ENCODE measurements around the gene PDE10A.
"Not testable (repeated sequence)": the region's sequence is repeated elsewhere in the genome, so short reads cannot be mapped to it uniquely, and the experiment has no call there.

The PDE10A gene

GRCh38 chr6:165519316-165519715, 143.7 kb downstream of the PDE10A start:
- no peak for DNase-seq

DNA sequence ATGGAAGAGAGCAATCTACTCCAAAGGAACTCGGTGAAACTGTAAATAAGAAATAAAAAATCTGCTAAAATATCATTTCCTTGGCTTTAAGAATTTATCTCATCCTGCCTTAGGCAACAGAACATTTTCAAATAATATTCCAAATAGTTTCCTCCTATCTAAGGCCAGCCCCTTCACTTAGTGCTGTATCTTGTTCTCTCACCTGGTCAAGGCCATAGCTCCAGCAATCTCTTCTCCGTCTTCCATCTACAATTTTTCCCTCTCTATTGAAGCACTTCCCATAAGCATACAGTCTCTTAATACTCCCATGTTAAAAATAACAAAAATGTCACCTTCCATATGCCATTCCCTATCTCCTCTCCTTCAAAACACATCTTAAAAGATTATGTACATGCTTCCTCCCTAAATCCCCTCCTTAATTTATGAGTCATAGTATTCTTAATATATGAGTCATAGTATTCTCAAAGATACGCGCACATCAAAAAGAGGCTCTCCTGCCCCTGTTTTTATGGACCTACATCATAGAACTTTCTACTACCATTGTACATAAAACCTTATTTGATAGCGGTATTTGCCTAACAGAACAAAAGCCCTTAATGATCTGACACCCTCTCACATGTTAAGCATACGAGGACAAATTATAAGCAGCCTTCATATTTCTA, 146.9 kb downstream of the PDE10A start:
- DNase-seq = no peak

DNA sequence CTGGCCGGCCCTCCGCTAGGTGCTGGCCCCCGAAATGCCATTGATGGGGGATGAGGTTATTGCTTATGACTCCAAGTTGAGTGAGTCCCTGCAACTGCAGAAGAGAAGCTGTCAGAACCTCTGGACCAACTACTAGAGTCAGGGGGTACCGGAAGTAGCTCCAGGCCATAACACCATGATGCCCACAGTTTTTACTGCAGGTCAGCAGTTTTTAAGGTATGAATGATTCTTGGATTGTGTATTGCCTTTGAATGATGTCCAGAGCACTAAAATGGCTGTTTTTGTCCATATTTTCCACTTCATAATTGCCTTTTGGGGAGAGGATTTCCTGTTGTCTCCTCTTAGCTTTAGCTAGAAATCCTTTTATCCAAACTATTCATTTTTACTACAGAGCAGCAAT, 148.4 kb downstream of the PDE10A start:
- DNase-seq = no peak

- no peak for DNase-seq
Measured at GRCh38 chr6:165511807-165512206, 151.2 kb downstream of the PDE10A start.

DNA sequence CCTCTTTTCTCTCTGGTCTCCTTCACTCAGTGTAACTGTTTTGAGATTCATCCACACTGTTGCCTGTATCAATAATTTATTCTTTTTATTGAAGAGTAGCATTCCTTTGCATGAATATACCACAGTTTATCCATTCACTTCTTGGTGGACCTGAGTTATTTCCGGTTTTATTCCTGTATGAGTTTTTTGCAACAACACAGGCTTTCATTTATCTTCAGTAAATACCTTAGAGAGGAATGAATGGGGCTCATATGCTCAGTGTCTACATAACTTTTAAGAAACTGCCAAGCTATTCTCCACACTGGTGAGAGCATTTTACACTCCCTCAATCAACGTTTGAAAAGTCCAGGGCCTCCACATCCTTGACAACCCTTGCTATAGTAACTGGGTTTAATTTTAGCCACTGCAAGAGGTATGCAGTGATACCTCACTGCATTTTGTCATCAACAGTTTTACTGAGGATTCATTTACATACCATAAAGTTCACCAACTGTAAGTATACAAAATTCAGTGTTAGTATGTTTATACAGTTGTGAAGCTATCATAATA, 154.6 kb downstream of the PDE10A start:
- DNase-seq = no peak

GRCh38 chr6:165506657-165507056, 156.4 kb downstream of the PDE10A start:
- DNase-seq = no peak

GRCh38 chr6:165500214-165500907, 162.7 kb downstream of the PDE10A start:
- not testable (repeated sequence) for DNase-seq

DNA sequence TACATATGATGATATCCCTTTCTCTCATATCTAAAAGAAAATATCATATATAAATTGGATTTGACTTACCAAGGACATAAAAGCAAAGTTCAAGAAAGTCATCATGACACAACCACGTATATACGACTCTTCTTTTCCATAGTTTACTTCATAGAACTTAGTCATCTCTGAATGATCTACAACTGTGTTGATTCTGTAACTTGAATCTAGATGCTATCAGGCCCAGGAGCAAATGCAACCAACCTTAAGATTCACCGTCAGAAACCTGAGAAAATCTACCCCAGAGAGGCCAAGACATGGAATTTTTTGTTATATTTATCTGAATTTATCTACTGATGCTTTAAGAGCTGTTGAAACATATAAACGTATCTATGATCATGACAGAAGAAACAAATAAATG, 165.6 kb downstream of the PDE10A start:
- DNase-seq = no peak

DNA sequence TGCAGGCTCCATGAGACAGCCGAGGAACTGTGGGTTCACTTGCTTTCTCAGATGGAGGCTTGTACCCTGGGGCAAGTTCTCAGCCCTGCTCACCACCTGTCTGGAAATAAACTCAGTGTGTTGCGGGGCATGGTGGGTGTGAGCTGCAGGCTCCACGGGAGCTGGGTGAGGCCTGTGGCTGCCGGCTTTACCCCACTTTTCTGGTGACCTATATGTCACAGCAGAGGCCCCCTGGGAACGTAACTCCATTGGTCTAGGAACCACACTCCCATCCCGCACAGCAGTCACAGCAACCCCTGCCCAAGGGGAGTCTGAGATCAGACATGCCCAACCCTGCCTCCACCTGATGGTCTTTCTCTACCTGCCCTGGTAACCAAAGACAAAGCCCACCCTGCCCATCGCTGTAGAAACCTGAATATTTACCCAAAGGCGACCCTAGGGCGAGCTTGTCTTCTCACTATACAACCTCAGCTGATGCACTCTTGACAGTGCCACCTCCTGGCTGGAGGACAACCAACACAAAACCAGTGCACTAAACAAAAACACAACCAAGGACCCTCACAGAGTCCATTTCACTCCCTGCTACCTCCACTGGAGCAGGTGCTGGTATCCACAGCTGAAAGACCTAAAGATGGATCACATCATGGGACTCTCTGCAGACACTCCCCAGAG, 174.3 kb downstream of the PDE10A start:
- DNase-seq = no peak

DNA sequence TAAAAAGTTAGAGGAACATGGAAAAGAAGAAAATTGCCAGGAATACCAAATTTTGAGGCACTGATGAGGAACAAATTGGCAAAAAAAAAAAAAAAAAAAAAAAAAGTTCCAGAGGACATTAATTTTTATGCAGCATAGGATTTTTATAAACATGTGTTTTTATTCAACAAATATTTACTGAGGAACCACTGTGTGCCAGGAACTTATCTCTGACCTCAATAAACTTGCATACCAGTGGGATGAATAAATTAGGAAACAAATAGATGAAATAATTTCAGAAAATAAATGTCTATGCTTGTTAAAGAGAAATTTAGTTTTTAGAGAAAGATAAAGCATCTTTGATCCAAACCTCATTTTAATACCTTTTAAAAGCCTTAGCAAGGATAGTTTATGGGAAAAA, 175.1 kb downstream of the PDE10A start:
- no peak for DNase-seq

- DNase-seq = no peak
Measured at GRCh38 chr6:165487347-165487746, 175.7 kb downstream of the PDE10A start.

- no peak for DNase-seq
Measured at GRCh38 chr6:165486183-165487137, 176.6 kb downstream of the PDE10A start.

DNA sequence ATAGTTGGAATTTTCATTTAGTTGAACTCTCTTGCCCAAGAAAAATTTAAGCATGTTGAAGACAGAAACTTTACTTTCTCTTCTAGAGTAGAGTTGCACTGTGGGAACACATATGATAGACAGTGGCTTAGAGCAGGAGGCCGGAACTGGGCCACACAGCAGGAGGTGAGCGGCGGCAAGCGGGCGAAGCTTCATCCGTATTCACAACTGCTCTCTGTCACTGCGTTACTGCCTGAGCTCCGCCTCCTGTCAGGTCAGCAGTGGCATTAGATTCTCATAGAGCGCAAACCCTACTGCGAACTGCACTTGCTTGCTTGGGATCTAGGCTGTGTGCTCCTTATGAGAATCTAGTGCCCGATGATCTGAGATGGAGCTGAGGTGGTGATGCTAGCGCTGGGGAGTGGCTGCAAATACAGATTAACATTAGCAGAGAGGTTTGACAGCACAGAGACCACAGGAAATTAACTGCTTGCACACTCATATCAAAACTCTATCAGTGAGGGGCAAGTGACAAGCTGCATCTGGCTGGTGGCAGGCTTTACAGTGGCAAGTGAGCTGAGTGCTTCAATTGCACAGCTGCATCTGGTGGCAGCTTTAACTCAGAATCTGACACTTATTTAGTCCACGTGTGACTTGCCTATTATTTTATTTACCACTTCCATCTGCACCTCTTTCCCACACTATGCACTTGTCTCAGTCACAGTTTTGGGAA, 178.7 kb downstream of the PDE10A start:
- DNase-seq = no peak

- no peak for DNase-seq
Measured at GRCh38 chr6:165481921-165482320, 181.1 kb downstream of the PDE10A start.

DNA sequence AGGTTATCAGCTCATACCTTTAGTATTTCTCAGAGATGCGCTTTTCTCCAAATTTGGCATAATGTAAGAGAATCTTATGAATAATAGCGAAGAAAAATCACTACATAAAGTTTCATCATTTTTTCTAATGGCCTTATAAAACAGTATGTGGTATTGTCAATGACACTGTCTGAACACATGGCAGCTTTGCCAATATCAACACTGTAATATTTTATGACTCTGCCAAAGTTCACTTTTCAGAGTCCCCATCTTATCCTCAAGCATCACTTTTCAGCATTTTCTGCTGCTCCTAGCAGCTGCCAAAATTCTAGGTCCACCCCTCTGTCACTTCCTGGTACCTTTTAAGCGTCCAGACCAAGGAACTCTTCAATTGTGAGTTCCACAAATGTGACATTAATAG, 182.1 kb downstream of the PDE10A start:
- DNase-seq = no peak

DNA sequence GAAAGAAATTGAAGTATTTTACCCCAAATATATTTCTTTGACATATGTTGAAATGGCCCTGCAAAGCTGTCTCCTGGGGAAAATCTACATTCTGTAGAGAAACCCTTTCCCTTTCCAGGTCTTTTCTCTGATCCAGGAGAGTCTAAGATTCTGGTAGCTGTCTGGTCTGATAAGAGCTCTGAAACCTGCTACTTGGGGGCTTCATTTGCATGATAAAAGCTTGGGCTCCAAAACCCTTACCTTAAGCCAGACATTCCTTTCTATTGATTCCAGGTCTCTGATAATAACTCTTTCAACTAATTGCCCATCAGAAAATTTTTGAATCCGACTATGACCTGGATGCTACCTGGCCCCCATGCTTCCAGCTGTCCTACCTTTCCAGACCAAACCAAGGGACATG, 184.5 kb downstream of the PDE10A start:
- DNase-seq = no peak

DNA sequence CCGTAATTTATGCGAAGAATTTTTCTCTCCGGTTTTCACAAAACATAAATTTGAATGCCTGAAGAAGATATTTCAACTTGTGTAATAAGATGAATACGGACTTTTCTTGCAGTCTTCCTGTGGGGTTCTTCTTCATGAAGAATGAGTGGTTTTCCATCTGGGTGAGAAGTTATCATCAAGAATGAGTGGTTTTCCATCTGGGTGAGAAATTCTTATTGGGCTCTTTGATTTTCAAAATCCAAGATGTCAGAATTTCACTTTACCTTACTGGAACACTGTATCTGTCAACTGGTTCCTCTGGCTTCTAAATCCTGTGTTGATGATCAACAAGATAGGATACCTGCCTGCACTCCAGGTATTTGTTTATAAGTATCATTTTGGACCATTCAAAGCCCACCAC, 193.6 kb downstream of the PDE10A start:
- no peak for DNase-seq

DNA sequence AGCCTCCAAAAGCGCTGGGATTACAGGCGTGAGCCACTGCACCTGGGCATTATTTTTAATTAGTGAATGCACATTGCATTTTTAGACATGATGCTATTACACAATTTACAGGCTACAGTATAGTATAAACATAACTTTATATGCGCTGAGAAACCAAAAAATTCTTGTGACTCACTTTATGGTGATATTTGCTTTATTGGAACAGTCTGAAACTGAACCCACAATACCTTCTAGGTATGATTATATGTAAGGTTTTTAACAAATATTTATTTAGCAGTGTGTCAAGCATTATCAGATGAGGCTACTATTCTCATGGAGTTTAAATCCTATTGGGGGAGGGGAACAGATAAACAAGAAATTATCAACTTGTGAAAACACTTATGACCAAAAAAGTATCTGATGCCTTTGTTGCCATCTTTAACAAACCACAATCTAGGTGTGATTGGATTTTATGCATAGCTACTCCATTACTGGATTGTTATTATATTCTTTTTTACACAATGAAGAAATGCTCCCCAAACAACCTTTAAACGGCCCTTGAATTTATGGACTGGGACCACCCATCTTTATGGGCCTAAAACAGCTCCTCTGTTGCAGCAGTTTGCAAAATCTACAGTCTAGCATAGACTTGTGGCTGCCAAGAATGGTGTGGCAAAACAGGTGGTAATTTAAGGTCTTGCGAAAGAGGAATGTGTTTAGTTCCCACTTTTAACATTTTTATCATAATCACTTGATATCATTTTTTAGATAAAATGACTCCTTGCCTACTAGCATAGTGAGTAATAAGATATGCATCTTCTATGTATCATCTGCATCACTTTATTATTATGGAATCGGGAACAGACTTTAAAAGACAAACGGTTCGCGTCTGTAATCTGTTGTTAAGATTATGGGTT, 194.5 kb downstream of the PDE10A start:
- DNase-seq = no peak

DNA sequence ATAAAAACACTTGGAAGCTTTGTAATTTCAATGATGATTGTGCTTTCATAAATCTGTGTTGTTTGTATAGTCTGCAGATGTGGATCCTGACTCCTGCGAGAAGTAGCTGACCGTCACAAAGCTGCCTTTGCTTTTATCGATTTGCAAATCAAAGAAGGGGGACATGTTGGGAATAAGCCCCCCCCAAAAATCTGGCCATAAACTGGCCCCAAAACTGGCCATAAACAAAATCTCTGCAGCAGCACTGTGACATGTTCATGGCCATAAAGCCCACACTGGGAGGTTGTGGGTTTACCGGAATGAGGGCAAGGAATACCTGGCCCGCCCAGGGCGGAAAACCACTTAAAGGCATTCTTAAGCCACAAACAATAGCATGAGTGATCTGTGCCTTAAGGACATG, 199.5 kb downstream of the PDE10A start:
- DNase-seq = not testable (repeated sequence)

DNA sequence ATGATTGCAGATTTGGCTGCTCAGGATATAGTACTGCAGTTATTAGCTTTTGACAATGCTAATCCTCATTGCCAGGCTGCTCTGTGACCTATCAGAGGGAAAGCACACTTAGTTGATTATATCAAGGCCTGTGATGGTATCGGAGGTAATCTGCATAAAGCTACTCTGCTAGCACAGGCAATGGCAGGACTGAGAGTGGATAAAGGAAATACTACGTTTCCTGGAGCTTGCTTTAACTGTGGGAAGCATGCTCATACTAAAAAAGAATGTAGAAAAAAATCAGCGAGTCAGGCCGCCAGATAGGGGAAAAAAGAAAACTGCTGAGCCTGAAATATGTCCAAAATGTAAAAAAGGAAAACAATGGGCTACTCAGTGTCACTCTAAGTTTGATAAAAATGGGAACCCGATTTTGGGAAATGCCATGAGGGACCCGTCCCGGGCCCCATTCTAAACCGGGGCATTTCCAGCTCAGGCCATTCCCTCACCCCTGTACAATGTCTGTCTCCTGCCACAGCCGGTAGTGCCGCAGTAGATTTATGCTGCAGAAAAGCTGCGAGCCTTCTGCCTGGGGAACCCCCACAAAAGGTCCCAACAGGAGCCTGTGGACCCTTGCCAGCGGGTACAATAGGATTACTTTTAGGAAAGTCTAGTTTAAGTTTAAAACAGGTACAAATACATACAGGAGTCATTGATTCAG, 203.3 kb downstream of the PDE10A start:
- not testable (repeated sequence) for DNase-seq

Data from stimulated activated naive CD4-positive, alpha-beta T cell (primary cell).